ENCODE data around the gene SEPTIN12.

GRCh38 chr16:4806280-4806679, 18.1 kb upstream of the SEPTIN12 start:
- TF ChIP-seq CTCF (IDR thresholded peaks at IDR 0.05) (no peak), POLR2A (IDR thresholded peaks at IDR 0.05; ENCODE audit: low read depth) (no peak)

All from esophagus muscularis mucosa (tissue), 3 donors.